ENCODE data around the gene MTREX.
A peak's percentile ranks its signal among the peaks of the same experiment; 100 is the strongest.
"Not testable (repeated sequence)": the region's sequence is repeated elsewhere in the genome, so short reads cannot be mapped to it uniquely, and the experiment has no call there.

The MTREX gene

GRCh38 chr5:55307383-55308253 is at the start of gene MTREX, which contains the start of gene DHX29:
Gene MTREX, plus strand, starts transcription at chr5:55307989. Its CDS starts 25 bp downstream, at chr5:55308014.
Gene DHX29, minus strand, starts transcription at chr5:55307694. Its CDS starts 121 bp downstream, at chr5:55307573.
- DNase-seq (ENCODE audit: low read depth), result peak; percentile 73

DNA sequence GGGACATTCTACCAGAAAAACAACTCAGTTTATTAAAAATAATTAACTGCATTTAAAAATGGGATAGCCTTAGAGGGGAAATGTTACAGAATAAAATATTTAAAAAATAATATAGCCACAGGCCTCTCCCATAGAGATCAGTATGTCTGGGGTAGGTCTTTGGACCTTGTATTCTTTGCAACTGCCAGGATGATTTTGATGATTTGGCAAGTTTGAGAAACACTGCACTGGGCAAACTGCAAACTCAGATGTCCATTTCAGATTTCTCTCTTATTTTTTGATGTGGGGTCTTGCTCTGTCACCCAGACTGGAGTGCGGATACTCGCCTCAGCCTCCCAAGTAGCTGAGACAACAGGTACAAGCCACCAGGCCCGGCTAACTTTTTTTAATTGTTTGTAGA is 49.5 kb upstream of the MTREX start:
- DNase-seq (ENCODE audit: low read depth), result no peak

DNA sequence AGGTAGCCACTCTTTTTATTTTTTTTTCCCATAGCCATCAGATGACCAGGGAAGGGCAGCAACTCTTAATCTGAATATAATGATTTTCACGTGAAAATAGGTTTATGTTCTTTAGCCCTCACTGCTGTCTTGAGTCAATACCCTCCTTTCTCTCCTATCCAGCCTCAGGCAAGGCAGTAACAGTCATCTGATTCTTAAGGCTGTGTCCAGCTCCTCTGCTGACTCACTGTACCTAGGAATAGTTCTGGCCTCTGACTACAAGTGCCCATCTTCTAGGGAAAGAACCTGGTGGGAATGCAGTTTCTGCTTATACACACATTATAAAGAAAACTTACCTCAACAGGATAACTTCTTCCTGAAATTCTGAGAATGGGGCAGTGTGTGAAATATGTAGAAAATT is 31.0 kb upstream of the MTREX start:
- no peak for DNase-seq (ENCODE audit: low read depth)

DNA sequence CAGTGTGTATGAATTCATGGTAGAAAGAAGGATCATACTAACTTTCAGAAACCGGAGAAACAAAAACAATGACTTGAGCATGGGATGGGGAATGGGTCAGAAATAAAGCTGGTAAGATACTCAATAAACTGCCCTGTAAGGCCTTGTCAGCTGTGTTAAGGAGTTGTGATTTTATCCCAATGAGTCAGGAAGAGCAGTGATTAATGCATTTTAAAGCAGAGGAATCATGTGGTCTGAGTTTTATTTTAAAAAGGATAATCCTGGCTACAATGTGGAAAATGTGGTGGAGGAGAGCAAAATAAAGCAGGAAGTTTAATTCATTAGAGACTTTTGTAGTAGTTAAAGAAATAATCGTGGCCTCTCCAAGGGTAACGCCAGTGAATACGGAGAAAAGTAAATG is 29.0 kb upstream of the MTREX start:
- no peak for DNase-seq (ENCODE audit: low read depth)

DNA sequence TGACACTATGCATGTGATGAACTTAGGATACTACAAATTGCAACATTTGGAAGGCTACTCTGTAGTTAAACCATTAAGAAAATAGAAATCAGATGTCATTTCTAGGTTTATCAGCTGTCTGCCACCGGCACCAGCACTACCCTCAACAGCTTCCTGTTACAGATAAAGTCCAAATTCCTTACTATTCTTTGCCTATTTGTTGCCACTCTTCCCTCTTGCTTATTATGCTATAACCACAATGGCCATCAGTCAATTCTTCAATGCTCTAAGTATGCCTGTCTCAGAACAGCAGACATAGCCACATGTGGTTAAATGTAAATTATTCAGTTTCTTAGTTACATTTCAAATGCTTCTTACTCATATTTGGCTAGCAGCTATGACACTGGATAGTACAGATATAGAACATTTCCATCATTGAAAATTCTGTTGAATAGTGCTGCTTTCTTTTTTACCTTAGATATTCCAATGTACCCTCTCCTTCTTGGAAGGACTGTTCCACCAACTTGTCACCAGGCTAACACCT is 21.3 kb upstream of the MTREX start:
- no peak for DNase-seq (ENCODE audit: low read depth)

GRCh38 chr5:55289808-55290207 is 18.0 kb upstream of the MTREX start:
- DNase-seq (ENCODE audit: low read depth), result no peak

GRCh38 chr5:55290991-55291390 is 16.8 kb upstream of the MTREX start:
- DNase-seq (ENCODE audit: low read depth), result no peak

DNA sequence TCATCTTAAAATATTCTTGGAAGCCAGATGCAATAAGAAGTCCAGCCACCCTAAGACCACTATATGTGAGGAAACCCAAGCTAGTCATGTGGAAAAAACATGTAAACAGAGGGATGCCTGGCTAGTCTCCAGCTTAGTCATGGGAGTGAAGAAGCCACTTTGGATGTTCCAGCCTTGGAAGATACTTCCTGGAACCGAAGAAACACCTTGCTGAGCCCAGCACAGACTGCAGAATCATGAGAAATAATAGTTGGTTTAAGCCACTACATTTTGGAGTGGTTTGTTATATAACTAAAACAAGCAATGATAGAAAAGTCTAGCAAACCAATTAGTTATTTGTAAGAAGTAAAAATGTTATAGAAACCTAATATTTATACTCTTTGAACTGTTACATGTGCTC is 12.9 kb upstream of the MTREX start:
- no peak for DNase-seq (ENCODE audit: low read depth)

DNA sequence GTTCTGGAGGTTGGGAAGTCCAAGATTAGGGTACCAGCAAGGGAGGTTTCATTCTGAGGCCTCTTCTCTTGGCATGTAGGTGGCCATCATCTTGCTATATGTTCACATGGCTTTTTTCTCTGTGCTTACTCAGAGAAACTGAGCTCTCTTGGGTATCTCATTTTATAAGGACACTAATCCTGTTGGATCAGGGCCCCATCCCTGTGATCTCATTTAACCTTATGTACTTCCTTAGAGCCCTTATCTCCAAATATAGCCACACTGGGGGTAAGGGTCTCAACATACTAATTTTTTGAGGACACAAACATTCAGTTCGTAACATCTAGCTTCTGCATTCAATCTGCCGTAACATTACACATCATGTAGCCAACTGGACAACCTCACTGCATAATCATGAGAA is 6.9 kb upstream of the MTREX start:
- no peak for DNase-seq (ENCODE audit: low read depth)

- no peak for DNase-seq (ENCODE audit: low read depth)
Observed at GRCh38 chr5:55303238-55303690, 4.5 kb upstream of the MTREX start.

GRCh38 chr5:55304584-55304983 is 3.2 kb upstream of the MTREX start:
- DNase-seq (ENCODE audit: low read depth), result no peak

- no peak for DNase-seq (ENCODE audit: low read depth)
Observed at GRCh38 chr5:55305345-55305744, 2.4 kb upstream of the MTREX start.

GRCh38 chr5:55306641-55307382 is 977 bp upstream of the MTREX start:
- DNase-seq (ENCODE audit: low read depth), result no peak

- DNase-seq (ENCODE audit: low read depth), result no peak
Observed at GRCh38 chr5:55308254-55308836, 556 bp downstream of the MTREX start.

DNA sequence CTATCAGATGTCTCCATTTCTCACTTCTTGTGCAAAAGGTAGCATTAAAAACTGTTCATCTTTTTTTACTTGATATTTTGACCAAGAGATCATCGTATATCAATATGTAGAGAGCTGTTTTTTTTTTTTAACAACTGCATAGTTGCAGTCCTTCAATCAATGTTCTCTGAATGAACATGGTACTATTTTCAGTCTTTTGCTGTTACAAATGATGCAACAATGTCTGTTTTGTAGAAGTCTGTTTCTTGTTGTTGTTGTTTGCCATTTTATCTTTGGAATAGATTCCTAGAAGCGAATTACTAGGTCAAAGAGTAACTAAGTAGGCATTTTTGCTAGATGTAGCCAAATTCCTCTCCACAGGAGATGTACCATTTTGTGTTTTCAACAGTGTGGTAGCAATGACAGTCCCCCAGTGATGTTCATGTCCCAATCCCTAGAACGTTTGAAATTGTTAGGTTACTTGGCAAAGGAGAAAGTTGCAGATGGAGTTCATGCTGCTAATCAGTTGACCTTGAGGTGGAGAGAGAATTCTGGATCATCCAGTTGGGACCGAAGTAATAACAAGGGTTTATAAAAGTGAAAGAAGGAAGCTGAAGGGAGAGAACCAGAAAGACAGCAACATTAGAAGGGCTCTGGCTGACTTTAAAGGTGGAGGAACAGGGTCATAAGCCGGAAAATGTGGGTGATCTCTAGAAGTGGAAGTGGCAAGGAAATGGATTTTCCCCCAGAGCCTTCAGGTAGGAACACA is 6.3 kb downstream of the MTREX start:
- no peak for DNase-seq (ENCODE audit: low read depth)

DNA sequence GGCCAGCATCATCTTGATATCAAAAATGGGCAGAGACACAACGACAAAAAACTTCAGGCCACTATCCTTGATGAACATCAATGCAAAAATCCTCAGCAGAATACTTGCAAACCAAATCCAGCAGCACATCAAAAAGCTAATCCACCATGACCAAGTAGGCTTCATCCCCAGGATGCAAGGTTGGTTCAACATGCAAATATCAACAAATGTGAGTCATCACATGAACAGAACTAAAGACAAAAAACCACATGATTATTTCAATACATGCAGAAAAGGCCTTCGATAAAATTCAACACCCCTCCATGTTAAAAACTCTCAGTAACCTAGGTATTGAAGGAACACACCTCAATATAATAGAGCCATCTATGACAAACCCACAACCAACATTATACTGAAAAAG is 8.5 kb downstream of the MTREX start:
- no peak for DNase-seq (ENCODE audit: low read depth)

GRCh38 chr5:55316837-55317236 is 9.0 kb downstream of the MTREX start:
- no peak for DNase-seq (ENCODE audit: low read depth)

DNA sequence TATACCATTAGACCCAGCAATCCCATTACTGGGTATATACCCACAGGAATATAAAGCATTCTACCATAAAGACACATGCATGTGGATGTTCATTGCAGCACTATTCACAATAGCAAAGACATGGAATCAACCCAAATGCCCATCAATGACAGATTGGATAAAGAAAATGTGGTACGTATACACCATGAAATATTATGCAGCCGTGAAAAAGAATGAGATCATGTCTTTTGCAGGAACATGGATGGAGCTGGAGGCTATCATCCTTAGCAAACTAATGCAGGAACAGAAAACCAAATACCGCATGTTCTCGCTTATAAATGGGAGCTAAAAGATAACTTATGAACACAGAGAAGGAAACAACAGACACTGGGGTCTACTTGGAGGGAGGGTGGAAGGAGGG is 10.4 kb downstream of the MTREX start:
- DNase-seq (ENCODE audit: low read depth), result not testable (repeated sequence)

- no peak for DNase-seq (ENCODE audit: low read depth)
Observed at GRCh38 chr5:55319491-55319890, 11.7 kb downstream of the MTREX start.

DNA sequence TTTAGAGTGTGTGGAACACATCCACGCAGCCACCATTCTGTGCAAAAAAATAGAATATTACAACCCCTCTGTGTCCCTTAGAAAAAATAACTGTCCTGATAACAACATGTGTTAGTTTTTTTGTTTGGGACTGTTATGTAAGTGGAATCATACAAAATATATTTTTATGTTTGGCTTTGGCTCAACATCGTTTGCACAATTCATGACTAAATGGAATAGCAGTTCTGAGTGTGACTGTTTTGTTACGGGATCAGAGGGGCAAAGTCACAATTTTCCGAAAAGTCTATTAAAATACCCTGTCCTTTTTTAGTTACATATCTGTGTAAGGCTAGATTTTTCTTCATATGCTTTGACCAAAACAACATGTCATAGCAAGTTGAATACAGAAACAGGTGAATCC is 12.8 kb downstream of the MTREX start:
- no peak for DNase-seq (ENCODE audit: low read depth)

DNA sequence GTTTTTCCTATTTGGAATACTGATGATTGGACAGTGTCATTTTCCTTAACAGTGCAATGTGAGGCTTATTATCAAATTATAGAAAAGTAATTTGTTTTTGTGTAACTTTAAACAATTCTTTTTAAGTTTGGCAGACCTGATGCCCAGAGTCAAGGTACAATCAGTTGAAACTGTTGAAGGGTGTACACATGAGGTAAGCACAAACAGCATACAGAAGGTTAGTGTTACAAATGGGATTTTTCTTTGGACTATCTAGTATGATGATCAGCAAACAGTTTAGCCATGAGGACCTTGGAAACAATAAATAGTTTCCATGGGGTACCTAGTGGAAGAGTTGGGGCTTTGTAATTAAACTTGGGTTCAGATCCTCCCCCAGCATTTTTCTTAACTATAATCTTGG is 16.2 kb downstream of the MTREX start:
- DNase-seq (ENCODE audit: low read depth), result no peak

Measured in stimulated activated CD8-positive, alpha-beta memory T cell treated with anti-CD3 and anti-CD28 coated beads, Interleukin-15, amount 100 ng/mL, for 1 hour (primary cell).